Measurements from ENCODE around the gene SVOPL. TPM values are rescaled to one million over a fixed set of nuclear protein-coding genes. Genes with fewer than 3 reads are reported as not detected.

The SVOPL gene
- total and polyA plus RNA-seq, 10 of the 15 experiments (the other 5 are each of a cell fraction or from before 2014, with no cell fraction given): 0.15 TPM; not detected in 9

- ATAC-seq (no peak), FAIRE-seq (no peak), DNase-seq (ENCODE audit: low read depth, low spot score) (no peak)
- Histone ChIP-seq H3K27ac (ENCODE audit: control insufficient read depth, insufficient read depth) (no peak overlapping the region), H3K4me3 (no peak overlapping the region), H3K9ac (ENCODE audit: control insufficient read depth, insufficient read depth, low read length) (no peak overlapping the region), H2AFZ (ENCODE audit: control insufficient read depth, low read depth, low read length) (no peak overlapping the region), H3K27me3 (replicated peaks in 1 of 2; ENCODE audit: control insufficient read depth in 2 of 2, insufficient read depth in 2 of 2, low read length in 1 of 2) (no peaks in the 10 kb centered on the region), H3K36me3 (ENCODE audit: control insufficient read depth in 2 of 2, insufficient read depth in 2 of 2, low read length in 1 of 2) (no peaks in the 10 kb centered on the region), H3K79me2 (ENCODE audit: control insufficient read depth, insufficient read depth, low read length) (no peaks in the 10 kb centered on the region), H3K9me3 (replicated peaks; ENCODE audit: control insufficient read depth, insufficient read depth, low read length) (no peaks in the 10 kb centered on the region), H4K20me1 (ENCODE audit: control insufficient read depth, insufficient read depth) (no peaks in the 10 kb centered on the region), H3K4me2 (ENCODE audit: control insufficient read depth, insufficient read depth) (no peak overlapping the region), H3K4me1 (ENCODE audit: control insufficient read depth, insufficient read depth, low read length) (no peaks in the 10 kb centered on the region)
- no TSS peak for BruUV-seq (replicated peaks)
- no peak for TF ChIP-seq ZNF207 (IDR thresholded peaks at IDR 0.05; ENCODE audit: borderline replicate concordance)
- ChIA-PET SMC1A (ENCODE audit: uncharacterized antibody, unreplicated experiment) (no interaction called here), CTCF (no interaction called here), RAD21 (ENCODE audit: unreplicated experiment) (interaction anchor here (0.6 kb wide), 1 partner anchor 14 kb away, joined by 3 read pairs; no protein-coding TSS in a partner anchor), POLR2A (no interaction called here)
- 79% methylated on average over 2 of the region's 2 CpGs for WGBS (ENCODE audit: insufficient coverage, insufficient replicate concordance, low lambda C conversion rate, missing lambda C conversion rate)
- in situ Hi-C loops (cut with MboI): no loop called here
- intact Hi-C loops (cut with micrococcal nuclease; ENCODE audit: unreplicated experiment): no loop called here
Observed at GRCh38 chr7:138595454-138595853, 105.7 kb downstream of the SVOPL start.

- no peaks in the 10 kb centered on the region for H4K20me1 ChIP-seq (ENCODE audit: control insufficient read depth, insufficient read depth)
- intact Hi-C loops (cut with micrococcal nuclease; ENCODE audit: unreplicated experiment) (no loop called here), in situ Hi-C loops (cut with MboI) (no loop called here)
- no peaks in the 10 kb centered on the region for H3K4me1 ChIP-seq (ENCODE audit: control insufficient read depth, insufficient read depth, low read length)
- ChIA-PET CTCF (no interaction called here), RAD21 (ENCODE audit: unreplicated experiment) (no interaction called here), SMC1A (ENCODE audit: uncharacterized antibody, unreplicated experiment) (no interaction called here), POLR2A (no interaction called here)
- H3K27ac ChIP-seq (ENCODE audit: control insufficient read depth, insufficient read depth): no peak overlapping the region
- no peak overlapping the region for H3K4me3 ChIP-seq
- no peak overlapping the region for H3K9ac ChIP-seq (ENCODE audit: control insufficient read depth, insufficient read depth, low read length)
- ATAC-seq (no peak), DNase-seq (ENCODE audit: low read depth, low spot score) (no peak), FAIRE-seq (no peak)
- H3K36me3 ChIP-seq (ENCODE audit: control insufficient read depth in 2 of 2, insufficient read depth in 2 of 2, low read length in 1 of 2): no peaks in the 10 kb centered on the region; a peak in 1 of 4 replicates
- H3K4me2 ChIP-seq (ENCODE audit: control insufficient read depth, insufficient read depth): no peak overlapping the region
- no peaks in the 10 kb centered on the region for H3K79me2 ChIP-seq (ENCODE audit: control insufficient read depth, insufficient read depth, low read length)
- H2AFZ ChIP-seq (ENCODE audit: control insufficient read depth, low read depth, low read length): no peak overlapping the region
- BruUV-seq (replicated peaks): no TSS peak
- no peaks in the 10 kb centered on the region for H3K9me3 ChIP-seq (replicated peaks; ENCODE audit: control insufficient read depth, insufficient read depth, low read length)
- WGBS (ENCODE audit: insufficient coverage, insufficient replicate concordance, low lambda C conversion rate, missing lambda C conversion rate): no CpG with 5 or more reads among the region's 1 CpG
- H3K27me3 ChIP-seq (replicated peaks in 1 of 2; ENCODE audit: control insufficient read depth in 2 of 2, insufficient read depth in 2 of 2, low read length in 1 of 2): no peaks in the 10 kb centered on the region
- TF ChIP-seq CHD4 (IDR thresholded peaks at IDR 0.05): no peak
- no peak for TF ChIP-seq TCF12 (IDR thresholded peaks at IDR 0.05; ENCODE audit: low read depth, low read length)
- TF ChIP-seq BMI1 (IDR thresholded peaks at IDR 0.05; ENCODE audit: borderline replicate concordance): no peak
- TF ChIP-seq SMAD1 (IDR thresholded peaks at IDR 0.05; ENCODE audit: low read depth, partially characterized antibody): no peak
- TF ChIP-seq ZBTB4 (CRISPR knock-in tag; IDR thresholded peaks at IDR 0.05): no peak
- TF ChIP-seq IRF5 (IDR thresholded peaks at IDR 0.05; ENCODE audit: borderline replicate concordance): no peak
- TF ChIP-seq, protein P1, sequence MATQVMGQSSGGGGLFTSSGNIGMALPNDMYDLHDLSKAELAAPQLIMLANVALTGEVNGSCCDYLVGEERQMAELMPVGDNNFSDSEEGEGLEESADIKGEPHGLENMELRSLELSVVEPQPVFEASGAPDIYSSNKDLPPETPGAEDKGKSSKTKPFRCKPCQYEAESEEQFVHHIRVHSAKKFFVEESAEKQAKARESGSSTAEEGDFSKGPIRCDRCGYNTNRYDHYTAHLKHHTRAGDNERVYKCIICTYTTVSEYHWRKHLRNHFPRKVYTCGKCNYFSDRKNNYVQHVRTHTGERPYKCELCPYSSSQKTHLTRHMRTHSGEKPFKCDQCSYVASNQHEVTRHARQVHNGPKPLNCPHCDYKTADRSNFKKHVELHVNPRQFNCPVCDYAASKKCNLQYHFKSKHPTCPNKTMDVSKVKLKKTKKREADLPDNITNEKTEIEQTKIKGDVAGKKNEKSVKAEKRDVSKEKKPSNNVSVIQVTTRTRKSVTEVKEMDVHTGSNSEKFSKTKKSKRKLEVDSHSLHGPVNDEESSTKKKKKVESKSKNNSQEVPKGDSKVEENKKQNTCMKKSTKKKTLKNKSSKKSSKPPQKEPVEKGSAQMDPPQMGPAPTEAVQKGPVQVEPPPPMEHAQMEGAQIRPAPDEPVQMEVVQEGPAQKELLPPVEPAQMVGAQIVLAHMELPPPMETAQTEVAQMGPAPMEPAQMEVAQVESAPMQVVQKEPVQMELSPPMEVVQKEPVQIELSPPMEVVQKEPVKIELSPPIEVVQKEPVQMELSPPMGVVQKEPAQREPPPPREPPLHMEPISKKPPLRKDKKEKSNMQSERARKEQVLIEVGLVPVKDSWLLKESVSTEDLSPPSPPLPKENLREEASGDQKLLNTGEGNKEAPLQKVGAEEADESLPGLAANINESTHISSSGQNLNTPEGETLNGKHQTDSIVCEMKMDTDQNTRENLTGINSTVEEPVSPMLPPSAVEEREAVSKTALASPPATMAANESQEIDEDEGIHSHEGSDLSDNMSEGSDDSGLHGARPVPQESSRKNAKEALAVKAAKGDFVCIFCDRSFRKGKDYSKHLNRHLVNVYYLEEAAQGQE (IDR thresholded peaks at IDR 0.05; ENCODE audit: low read depth, low read length): no peak
- TF ChIP-seq NR2F1 (conservative IDR thresholded peaks at IDR 0.05): no peak
- TF ChIP-seq ZNF622 (IDR thresholded peaks at IDR 0.05): no peak
- TF ChIP-seq MXI1 (IDR thresholded peaks at IDR 0.05; ENCODE audit: low read depth, low read length): no peak
Observed at GRCh38 chr7:138590154-138590553, 111.0 kb downstream of the SVOPL start.
